Measurements from ENCODE around the gene EDIL3.

EDIL3 gene

DNA sequence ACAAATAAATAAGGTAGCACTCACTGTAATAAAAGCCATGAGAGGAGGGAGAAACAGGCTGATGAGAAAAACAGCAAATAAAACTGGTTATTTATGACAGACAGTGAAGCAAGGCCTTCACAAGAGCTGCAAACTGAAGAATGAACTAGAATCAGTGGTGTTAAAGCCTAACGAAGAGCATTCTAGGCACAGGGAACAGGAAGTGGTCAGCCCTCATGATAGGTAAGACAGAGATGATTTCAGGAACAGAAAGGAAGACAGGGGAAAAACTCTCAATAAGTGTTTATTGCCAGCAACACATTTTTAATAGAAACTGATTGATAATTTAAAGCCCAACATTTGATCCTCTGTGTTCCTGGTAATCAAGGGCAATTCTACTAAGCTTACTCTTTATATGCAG is 124.5 kb downstream of the EDIL3 start:
- no peak for DNase-seq (ENCODE audit: low spot score)
- TF ChIP-seq, protein P1, sequence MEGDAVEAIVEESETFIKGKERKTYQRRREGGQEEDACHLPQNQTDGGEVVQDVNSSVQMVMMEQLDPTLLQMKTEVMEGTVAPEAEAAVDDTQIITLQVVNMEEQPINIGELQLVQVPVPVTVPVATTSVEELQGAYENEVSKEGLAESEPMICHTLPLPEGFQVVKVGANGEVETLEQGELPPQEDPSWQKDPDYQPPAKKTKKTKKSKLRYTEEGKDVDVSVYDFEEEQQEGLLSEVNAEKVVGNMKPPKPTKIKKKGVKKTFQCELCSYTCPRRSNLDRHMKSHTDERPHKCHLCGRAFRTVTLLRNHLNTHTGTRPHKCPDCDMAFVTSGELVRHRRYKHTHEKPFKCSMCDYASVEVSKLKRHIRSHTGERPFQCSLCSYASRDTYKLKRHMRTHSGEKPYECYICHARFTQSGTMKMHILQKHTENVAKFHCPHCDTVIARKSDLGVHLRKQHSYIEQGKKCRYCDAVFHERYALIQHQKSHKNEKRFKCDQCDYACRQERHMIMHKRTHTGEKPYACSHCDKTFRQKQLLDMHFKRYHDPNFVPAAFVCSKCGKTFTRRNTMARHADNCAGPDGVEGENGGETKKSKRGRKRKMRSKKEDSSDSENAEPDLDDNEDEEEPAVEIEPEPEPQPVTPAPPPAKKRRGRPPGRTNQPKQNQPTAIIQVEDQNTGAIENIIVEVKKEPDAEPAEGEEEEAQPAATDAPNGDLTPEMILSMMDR (IDR thresholded peaks at IDR 0.05; ENCODE audit: extremely low read depth, missing control alignments) = no peak

DNA sequence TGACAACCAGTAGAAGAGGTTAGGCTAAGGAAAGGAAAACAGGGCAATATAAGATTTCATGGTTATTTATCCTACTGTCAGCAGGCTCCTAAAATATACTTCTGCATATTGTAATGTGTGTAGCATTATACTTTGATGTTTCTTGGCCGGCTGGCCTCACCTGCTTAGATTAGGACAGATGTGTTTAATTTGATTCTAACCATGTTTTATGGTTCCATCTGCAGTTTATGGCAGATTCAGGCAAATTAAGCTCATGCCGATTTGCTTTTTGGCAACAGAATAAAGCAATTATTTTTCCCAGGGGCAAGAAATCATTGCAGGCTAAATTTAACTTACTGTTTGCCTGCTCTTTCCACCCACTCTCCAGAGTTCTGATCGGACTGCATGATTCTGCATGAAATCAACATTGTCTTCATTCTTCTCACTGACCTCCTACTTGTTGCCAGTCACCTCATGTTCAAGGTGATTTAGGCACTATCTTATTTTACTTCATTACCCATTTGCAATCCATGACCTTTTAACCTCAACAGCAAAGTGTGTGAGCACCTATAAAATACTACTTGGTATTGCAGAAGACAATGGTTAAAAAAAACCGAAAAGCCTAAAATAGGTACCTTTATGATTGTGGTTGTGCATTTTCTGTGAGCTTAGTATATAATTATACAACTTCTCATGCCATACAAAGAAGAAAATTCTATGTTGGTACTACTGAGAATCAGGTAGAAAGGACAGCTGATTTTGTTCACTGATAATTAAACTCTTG is 125.2 kb downstream of the EDIL3 start:
- TF ChIP-seq, protein P1 (IDR thresholded peaks at IDR 0.05; ENCODE audit: extremely low read depth, missing control alignments) = no peak
- DNase-seq (ENCODE audit: low spot score) = no peak

DNA sequence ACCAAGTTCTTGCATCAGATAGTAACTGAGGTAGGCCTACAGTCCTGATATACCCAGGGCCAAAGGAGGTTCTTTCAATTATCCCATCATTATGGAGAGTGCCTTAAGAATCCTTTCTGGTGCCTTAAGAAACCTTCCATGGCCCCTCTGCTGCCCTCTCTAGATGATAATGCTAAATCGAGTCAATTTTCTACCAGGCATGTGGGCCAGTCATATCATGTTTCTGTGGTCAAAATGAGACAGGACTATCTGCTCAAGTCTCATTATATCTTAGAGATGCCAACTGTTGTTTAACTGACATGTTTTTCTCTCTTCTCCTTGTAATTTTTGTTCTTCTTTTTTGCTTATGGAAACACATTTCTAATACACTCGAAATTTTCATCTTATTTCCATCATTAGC is 127.6 kb downstream of the EDIL3 start:
- TF ChIP-seq, protein P1 (IDR thresholded peaks at IDR 0.05; ENCODE audit: extremely low read depth, missing control alignments) = no peak
- no peak for DNase-seq (ENCODE audit: low spot score)

DNA sequence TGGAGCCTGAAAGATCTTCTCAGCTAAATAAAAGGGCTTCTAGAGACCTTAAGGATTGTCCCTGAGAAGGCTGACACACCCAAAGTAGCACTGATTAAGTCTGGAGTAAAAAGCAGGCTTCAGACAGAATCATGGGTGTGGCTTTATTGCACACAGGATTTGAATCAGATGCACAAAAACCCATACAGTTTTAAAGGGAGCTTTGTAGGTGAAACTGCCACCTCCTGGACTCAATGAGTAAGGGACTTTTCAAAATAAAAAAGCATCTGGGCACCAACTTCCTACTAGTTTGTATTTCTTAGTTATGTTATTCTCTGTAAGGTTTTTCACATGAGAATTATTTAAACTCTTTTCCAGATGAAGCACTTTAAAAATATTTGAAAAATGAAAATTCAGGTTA is 129.4 kb downstream of the EDIL3 start:
- DNase-seq (ENCODE audit: low spot score) = peak; percentile 4
- TF ChIP-seq, protein P1 (IDR thresholded peaks at IDR 0.05; ENCODE audit: extremely low read depth, missing control alignments) = no peak

DNA sequence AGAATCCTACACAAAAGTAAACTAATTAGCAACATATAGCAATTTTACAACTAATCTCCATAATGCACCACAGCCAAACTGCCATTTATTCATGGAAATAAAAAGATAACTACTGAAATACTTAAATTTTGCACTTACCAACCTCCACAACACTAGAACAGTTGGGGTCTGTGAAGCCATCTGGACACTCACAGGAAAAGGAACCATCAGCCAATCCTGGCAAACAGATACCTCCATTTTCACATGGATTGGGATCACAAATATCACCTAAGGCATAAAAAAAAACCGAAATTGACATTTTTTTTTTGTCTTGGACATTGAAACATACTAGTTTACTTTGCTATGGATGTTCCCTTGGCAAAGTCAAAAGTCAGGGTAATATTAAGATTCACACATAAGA is 130.7 kb downstream of the EDIL3 start:
- TF ChIP-seq, protein P1 (IDR thresholded peaks at IDR 0.05; ENCODE audit: extremely low read depth, missing control alignments) = no peak
- DNase-seq (ENCODE audit: low spot score) = no peak

DNA sequence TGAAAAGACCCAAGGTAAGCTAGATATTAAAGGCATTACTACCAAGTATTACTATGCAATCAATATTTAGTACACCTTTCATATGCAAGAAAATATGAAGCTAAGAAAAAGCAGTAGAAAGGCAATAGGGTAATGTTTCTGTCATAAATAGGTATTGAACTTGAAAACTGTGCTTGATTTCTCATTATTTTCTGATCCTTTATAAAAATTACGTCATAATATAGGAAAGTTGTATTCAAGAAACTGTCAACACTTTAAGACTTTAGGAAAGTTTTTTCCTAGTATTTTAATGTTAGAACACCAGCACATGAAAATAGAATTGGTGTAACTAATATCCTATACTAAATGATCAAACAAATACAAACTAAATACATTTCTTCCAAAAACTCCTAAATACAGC is 133.2 kb downstream of the EDIL3 start:
- TF ChIP-seq, protein P1 (IDR thresholded peaks at IDR 0.05; ENCODE audit: extremely low read depth, missing control alignments) = no peak
- no peak for DNase-seq (ENCODE audit: low spot score)

DNA sequence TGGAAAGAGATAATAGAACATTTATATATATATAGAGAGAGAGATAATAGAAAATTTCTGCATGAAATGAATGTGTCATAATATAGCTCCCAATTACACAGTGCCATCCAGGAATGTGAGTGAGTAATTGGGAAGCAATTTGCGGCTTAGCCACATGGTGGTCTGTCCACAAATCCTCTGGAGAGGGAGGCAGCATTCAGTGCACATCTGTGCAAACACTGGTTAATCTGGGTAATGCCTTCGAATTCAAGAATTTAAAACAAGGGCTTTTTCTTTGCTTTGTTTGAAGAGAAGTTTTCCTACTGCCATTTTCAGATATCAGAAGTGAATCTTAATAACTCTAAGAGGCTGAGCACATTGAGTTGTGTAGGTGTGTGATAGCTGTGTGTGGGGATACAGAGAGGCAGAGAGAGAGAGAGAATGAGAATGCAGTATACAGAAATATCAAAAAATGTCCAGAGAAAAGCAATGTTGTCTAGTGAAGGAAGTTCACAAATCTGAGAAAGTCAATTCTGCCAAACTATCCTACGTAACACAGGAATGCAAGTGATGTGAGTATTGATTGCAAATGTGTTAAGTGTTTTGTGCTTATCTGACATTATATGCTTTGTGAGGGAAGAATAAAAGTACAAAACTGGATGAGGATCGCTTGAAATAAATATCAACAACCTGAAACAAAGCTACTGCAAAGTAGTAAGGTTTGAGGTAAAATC is 134.6 kb downstream of the EDIL3 start:
- no peak for DNase-seq (ENCODE audit: low spot score)
- TF ChIP-seq, protein P1 (IDR thresholded peaks at IDR 0.05; ENCODE audit: extremely low read depth, missing control alignments) = no peak

Measured in GM20000 (cell line).